Peyer's patch (tissue), 4 donors: ENCODE measurements around the gene CAMK1G. TPM values are rescaled to one million over a fixed set of nuclear protein-coding genes. Genes with fewer than 3 reads are reported as not detected.

Source experiments
- DNase-seq, 3 donors: peaks; one replicate each; pipeline ENCODE4 v3.0.0-alpha.2; 2017 to 2019
- H3K27ac ChIP-seq, 4 donors: fragments of 200-600 bp; sonication (generic); one replicate each; pipeline ENCODE4 v1.5.1; 2016 to 2019
- H3K27me3 ChIP-seq, 2 donors: fragments of 200-600 bp; sonication (generic); one replicate each; pipeline ENCODE4 v1.5.1; 2019
- H3K36me3 ChIP-seq, 3 donors: fragments of 200-600 bp; sonication (generic); one replicate each; pipeline ENCODE4 v1.5.1; 2016 to 2019
- H3K4me1 ChIP-seq, 4 donors: fragments of 200-600 bp; sonication (generic); one replicate each; pipeline ENCODE4 v1.5.1; 2016 to 2019
- H3K4me3 ChIP-seq, 4 donors: fragments of 200-600 bp; sonication (generic); 1 replicate in 3 of 4; 2 replicates in 1 of 4; pipeline ENCODE4 v1.5.1; 2016 to 2019; ENCODE audit warnings: mild to moderate bottlenecking in 1 of 4
- H3K9me3 ChIP-seq, 4 donors: fragments of 200-600 bp; sonication (generic); one replicate each; pipeline ENCODE4 v1.5.1; 2016 to 2019; ENCODE audit warnings: mild to moderate bottlenecking in 1 of 4
- POLR2A ChIP-seq, 2 donors: fragments of 450-650 bp; IDR thresholded peaks; one replicate each; pipeline ENCODE4 v1.5.1; 2017; ENCODE audit warnings: antibody characterized with exemption in 2 of 2, mild to moderate bottlenecking in 2 of 2, moderate library complexity in 2 of 2
- total RNA-seq, 4 donors: library from RNA; depleted of rRNA; stranded (reverse); fragments of >200 nt; gene quantifications; one replicate each; pipeline ENCODE4 v1.1.0, GENCODE V29; 2016
- TF ChIP-seq, protein P1 (sequence below), 6 experiments: fragments of 450-650 bp in 4 of 6; fragments of 200-600 bp in 2 of 6; sonication (generic) in 1 of 6; IDR thresholded peaks; one replicate each; pipeline ENCODE4 v1.5.1; 2017 to 2019; ENCODE audit warnings: antibody characterized with exemption in 6 of 6, mild to moderate bottlenecking in 3 of 6, moderate library complexity in 1 of 6

CAMK1G gene
- total RNA-seq = not detected

DNA sequence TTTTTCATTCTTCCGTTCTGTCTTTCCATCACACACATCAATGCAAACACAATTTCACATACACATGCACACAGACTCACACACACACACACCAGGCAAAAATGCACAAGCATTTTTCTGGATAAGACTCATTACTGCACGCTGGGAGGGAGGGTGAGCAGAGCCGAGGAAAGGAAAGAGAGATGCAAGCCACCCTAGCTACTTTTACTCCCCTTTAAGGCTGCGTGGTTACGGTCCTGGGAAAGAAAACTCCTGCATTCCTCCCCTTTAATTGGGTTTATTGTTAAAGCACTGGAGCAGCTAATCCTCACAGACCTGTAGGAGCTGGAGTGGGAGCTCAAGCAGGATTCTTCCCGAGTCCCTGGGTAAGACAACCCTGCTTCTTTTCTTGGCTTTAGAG is at the start of gene CAMK1G:
TSS of gene CAMK1G (plus strand) at position 307 of the 400 bp plus-strand sequence. CDS start 11,270 bp downstream, outside the sequence.
- H3K9me3 ChIP-seq = no peaks in the 10 kb centered on the region
- H3K36me3 ChIP-seq = no peaks in the 10 kb centered on the region
- H3K4me1 ChIP-seq = peaks cover 0 to 11% (median 0%) of the 10 kb centered on the region in 4 donors
- H3K27me3 ChIP-seq = no peaks in the 10 kb centered on the region
- H3K4me3 ChIP-seq = no peak within 1 kb of the TSS
- no peak for TF ChIP-seq POLR2A (IDR thresholded peaks at IDR 0.05)
- TF ChIP-seq, protein P1, sequence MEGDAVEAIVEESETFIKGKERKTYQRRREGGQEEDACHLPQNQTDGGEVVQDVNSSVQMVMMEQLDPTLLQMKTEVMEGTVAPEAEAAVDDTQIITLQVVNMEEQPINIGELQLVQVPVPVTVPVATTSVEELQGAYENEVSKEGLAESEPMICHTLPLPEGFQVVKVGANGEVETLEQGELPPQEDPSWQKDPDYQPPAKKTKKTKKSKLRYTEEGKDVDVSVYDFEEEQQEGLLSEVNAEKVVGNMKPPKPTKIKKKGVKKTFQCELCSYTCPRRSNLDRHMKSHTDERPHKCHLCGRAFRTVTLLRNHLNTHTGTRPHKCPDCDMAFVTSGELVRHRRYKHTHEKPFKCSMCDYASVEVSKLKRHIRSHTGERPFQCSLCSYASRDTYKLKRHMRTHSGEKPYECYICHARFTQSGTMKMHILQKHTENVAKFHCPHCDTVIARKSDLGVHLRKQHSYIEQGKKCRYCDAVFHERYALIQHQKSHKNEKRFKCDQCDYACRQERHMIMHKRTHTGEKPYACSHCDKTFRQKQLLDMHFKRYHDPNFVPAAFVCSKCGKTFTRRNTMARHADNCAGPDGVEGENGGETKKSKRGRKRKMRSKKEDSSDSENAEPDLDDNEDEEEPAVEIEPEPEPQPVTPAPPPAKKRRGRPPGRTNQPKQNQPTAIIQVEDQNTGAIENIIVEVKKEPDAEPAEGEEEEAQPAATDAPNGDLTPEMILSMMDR (IDR thresholded peaks at IDR 0.05) = no peak
- no peak within 1 kb of the TSS for H3K27ac ChIP-seq
- no peak for DNase-seq

DNA sequence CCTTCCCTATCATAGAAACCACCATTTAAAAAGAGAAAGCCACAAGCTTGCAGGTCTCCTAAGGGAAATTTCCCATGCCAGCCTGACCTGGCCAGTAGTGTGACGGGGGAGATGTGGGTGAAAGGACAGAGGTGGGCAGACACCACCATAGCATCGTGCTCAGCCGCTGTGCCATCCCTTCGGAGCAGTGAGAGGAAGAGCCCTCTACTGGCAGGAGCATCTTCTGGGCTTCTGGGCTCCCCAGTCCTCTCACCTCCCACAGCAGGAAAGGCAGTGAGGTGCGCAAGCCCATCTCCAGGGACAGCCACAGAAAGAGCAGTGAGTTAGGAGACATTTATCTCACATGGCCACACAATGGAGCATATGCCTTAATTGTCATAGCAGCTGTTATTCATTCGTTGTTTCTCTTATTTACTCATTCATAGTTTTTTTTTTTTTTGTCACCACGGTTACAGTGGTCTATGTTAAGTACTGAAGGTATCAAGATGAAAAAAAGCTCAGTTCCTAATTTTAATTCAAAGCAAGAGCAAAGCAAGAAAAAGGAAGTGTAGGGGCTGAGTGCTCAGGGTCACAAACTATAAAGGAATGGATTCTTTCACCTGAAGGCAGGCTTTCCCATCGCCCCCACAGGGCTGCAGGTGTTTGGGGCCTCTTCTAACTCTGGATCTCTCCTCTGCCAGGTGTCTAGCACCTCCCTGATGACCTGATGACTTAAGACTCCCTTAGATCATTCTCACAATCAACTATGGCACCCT is 48.8 kb upstream of the CAMK1G start:
- H3K4me3 ChIP-seq = no peak overlapping the region
- no peak for TF ChIP-seq POLR2A (IDR thresholded peaks at IDR 0.05)
- TF ChIP-seq, protein P1 (IDR thresholded peaks at IDR 0.05) = no peak
- no peaks in the 10 kb centered on the region for H3K4me1 ChIP-seq
- H3K36me3 ChIP-seq = no peaks in the 10 kb centered on the region
- no peak for DNase-seq
- no peak overlapping the region for H3K27ac ChIP-seq
- H3K9me3 ChIP-seq = no peaks in the 10 kb centered on the region
- no peaks in the 10 kb centered on the region for H3K27me3 ChIP-seq

DNA sequence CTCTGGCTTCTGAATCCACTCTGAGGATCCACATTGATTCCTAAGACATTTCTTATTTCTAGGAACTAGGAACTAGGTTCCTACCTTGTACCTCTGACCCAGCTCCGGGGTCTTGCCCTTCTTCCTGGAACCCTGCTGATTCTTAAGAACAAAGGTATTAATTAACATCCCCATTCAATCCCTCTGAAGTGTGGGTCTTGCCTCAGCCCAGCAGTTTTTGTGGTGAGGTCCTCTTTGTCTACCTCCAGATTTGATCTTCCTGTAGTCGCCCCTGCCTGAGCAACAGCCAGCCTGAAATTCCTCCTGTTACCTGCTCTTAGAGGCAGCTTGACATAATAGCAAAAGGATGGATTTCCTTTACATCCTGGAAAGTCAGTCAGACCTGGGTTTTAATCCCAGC is 46.7 kb upstream of the CAMK1G start:
- no peaks in the 10 kb centered on the region for H3K4me1 ChIP-seq
- TF ChIP-seq, protein P1 (IDR thresholded peaks at IDR 0.05) = no peak
- no peak for TF ChIP-seq POLR2A (IDR thresholded peaks at IDR 0.05)
- no peaks in the 10 kb centered on the region for H3K9me3 ChIP-seq
- no peak overlapping the region for H3K4me3 ChIP-seq
- H3K27ac ChIP-seq = no peak overlapping the region
- DNase-seq = no peak
- no peaks in the 10 kb centered on the region for H3K27me3 ChIP-seq
- H3K36me3 ChIP-seq = no peaks in the 10 kb centered on the region

DNA sequence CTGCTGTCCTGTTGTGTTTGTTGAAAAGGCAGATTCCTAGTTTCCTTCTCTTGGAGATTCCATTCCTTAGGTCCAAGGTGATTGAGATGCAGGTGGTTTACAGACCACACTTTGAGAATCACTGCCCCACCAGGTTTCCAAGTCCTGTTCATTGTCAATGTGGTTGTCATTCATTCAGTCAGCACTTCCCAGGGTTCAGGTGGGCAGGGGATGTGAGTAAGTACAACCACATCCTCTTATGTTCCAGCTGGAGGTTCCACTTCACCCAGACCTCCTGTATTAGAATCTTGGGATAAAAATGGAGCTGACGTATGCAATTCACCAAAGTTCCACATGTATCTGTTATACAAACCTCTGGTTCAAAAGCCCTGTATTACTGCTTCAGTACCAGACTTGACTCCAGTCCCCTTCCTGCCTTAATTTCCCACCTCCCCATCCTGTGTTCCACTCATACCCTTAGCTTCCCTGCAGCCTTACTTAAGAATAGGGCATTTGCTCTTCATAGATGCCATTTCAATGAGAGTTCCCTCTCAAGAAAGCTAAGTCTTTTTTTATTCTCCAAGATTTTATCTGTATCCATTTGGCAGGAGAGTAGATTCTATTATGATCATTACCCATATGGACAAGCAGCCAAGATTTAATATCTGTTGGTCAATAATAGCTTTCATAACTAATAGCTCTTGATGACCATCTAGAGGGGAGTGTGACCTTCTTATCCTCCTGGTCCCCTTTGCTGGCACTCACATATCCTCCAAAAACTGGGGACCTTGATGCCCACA is 46.0 kb upstream of the CAMK1G start:
- no peak for DNase-seq
- Histone ChIP-seq H3K27ac (no peak overlapping the region), H3K36me3 (no peaks in the 10 kb centered on the region), H3K4me3 (no peak overlapping the region), H3K9me3 (no peaks in the 10 kb centered on the region), H3K4me1 (no peaks in the 10 kb centered on the region), H3K27me3 (no peaks in the 10 kb centered on the region)
- TF ChIP-seq POLR2A (IDR thresholded peaks at IDR 0.05) = no peak
- TF ChIP-seq, protein P1 (IDR thresholded peaks at IDR 0.05) = no peak

DNA sequence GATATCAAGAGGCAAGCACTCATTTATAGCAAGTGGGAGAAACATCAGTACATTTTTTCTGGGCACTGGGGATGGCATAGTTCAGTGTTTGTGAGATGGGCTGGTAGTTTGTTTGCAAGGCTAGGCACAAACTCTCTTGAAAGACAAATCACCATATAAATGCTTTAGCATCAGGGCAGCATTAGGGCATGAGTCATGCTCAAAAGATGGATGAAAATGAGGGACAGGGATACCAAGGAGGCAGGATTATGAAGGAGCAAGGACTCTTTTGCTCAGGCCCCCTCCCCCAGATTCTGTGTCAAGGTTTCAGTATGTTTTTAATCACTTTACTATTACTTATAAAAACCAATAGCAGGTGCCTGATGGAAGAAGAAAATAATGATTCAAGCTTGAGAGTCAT is 43.9 kb upstream of the CAMK1G start:
- TF ChIP-seq, protein P1 (IDR thresholded peaks at IDR 0.05) = no peak
- no peak for TF ChIP-seq POLR2A (IDR thresholded peaks at IDR 0.05)
- DNase-seq = no peak

More for the DNA sequence above, 43.9 kb upstream of the CAMK1G start:
- H3K27ac ChIP-seq = no peak overlapping the region
- no peaks in the 10 kb centered on the region for H3K27me3 ChIP-seq
- no peaks in the 10 kb centered on the region for H3K9me3 ChIP-seq
- H3K4me1 ChIP-seq = no peaks in the 10 kb centered on the region
- no peak overlapping the region for H3K4me3 ChIP-seq
- no peaks in the 10 kb centered on the region for H3K36me3 ChIP-seq
